Liver (tissue), 9 donors: ENCODE measurements around the gene DNTT. TPM values are rescaled to one million over a fixed set of nuclear protein-coding genes. Genes with fewer than 3 reads are reported as not detected.
A peak's percentile ranks its signal among the peaks of the same experiment; 100 is the strongest.

Experiments used
- DNase-seq: peaks from one replicate; pipeline ENCODE4 v3.0.0-alpha.2; 2017; ENCODE audit warnings: low spot score
- H3K27ac ChIP-seq, 2 donors: one replicate each; pipeline ENCODE4 v1.7.0; 2013; ENCODE audit warnings: inconsistent platforms in 2 of 2, low read length in 2 of 2, control low read depth in 1 of 2, low read depth in 1 of 2, mild to moderate bottlenecking in 1 of 2
- H3K27me3 ChIP-seq, 4 donors: one replicate each; pipeline versions ENCODE4 v1.6.1 to v1.7.0; 2013; ENCODE audit warnings: low read length in 3 of 4, inconsistent platforms in 1 of 4, mild to moderate bottlenecking in 1 of 4, moderate library complexity in 1 of 4; ENCODE audit not compliant: control insufficient read depth in 4 of 4, insufficient read depth in 4 of 4
- H3K36me3 ChIP-seq, 4 donors: one replicate each; pipeline versions ENCODE4 v1.6.1 to v1.7.0; 2013; ENCODE audit warnings: low read length in 3 of 4, mild to moderate bottlenecking in 3 of 4, low read depth in 1 of 4, moderate library complexity in 1 of 4; ENCODE audit not compliant: control insufficient read depth in 4 of 4, insufficient read depth in 3 of 4
- H3K4me1 ChIP-seq, 4 donors: one replicate each; pipeline versions ENCODE4 v1.6.1 to v1.7.0; 2013; ENCODE audit warnings: low read length in 3 of 4, mild to moderate bottlenecking in 3 of 4, moderate library complexity in 1 of 4; ENCODE audit not compliant: control insufficient read depth in 4 of 4, insufficient read depth in 4 of 4
- H3K4me3 ChIP-seq, 3 donors: one replicate each; pipeline versions ENCODE4 v1.6.1 to v1.7.0; 2013; ENCODE audit warnings: low read length in 3 of 3, control low read depth in 1 of 3, low read depth in 1 of 3, mild to moderate bottlenecking in 1 of 3
- H3K9ac ChIP-seq, 2 donors: one replicate each; pipeline ENCODE4 v1.7.0; 2013; ENCODE audit warnings: low read length in 2 of 2, mild to moderate bottlenecking in 2 of 2, moderate library complexity in 2 of 2, control low read depth in 1 of 2, low read depth in 1 of 2
- H3K9me3 ChIP-seq, 4 donors: one replicate each; pipeline versions ENCODE4 v1.6.1 to v1.7.0; 2013; ENCODE audit warnings: low read length in 3 of 4; ENCODE audit not compliant: control insufficient read depth in 4 of 4
- CTCF ChIP-seq: fragments of 150-350 bp; IDR thresholded peaks from 2 replicates; pipeline ENCODE4 v1.5.1; 2017; ENCODE audit warnings: improper control_type of control experiment, low read depth, low read length; ENCODE audit not compliant: missing input control
- HNF4A ChIP-seq, 2 donors: conservative IDR thresholded peaks; 2 replicates each; pipeline ENCODE4 v1.6.1; 2016; ENCODE audit warnings: antibody characterized with exemption in 2 of 2, mild to moderate bottlenecking in 2 of 2
- HNF4G ChIP-seq: IDR thresholded peaks from 2 replicates; pipeline ENCODE4 v1.6.1; 2016; ENCODE audit warnings: antibody characterized with exemption
- MAX ChIP-seq: IDR thresholded peaks from 2 replicates; pipeline ENCODE4 v1.6.1; 2016; ENCODE audit warnings: antibody characterized with exemption
- NR2F2 ChIP-seq: IDR thresholded peaks from 2 replicates; pipeline ENCODE4 v1.6.1; 2016; ENCODE audit warnings: antibody characterized with exemption
- RAD21 ChIP-seq, 2 donors: IDR thresholded peaks; 2 replicates each; pipeline ENCODE4 v1.6.1; 2016; ENCODE audit warnings: antibody characterized with exemption in 2 of 2, mild to moderate bottlenecking in 2 of 2
- RXRA ChIP-seq, 2 donors: IDR thresholded peaks; 2 replicates each; pipeline ENCODE4 v1.6.1; 2017 to 2018; ENCODE audit warnings: antibody characterized with exemption in 2 of 2, mild to moderate bottlenecking in 1 of 2
- SP1 ChIP-seq: IDR thresholded peaks from 2 replicates; pipeline ENCODE4 v1.6.1; 2018; ENCODE audit warnings: antibody characterized with exemption, mild to moderate bottlenecking
- YY1 ChIP-seq: IDR thresholded peaks from 2 replicates; pipeline ENCODE4 v1.6.1; 2016; ENCODE audit warnings: antibody characterized with exemption, mild to moderate bottlenecking
- ZBTB33 ChIP-seq: IDR thresholded peaks from 2 replicates; pipeline ENCODE4 v1.6.1; 2016; ENCODE audit warnings: antibody characterized with exemption
- WGBS: extraction: QIAGEN DNeasy Blood & Tissue Kit; methylation state at CpG from one replicate; pipeline ENCODE4 v1.1.7; 2013; 5-methylcytosine and 5-hydroxymethylcytosine counted together
- polyA plus RNA-seq, 2 donors: library from polyadenylated mRNA; stranded (reverse) in 1 of 2; unstranded in 1 of 2; fragments of 200-250 nt in 1 of 2; fragments of >200 nt in 1 of 2; fragmentation: Nextera tagmentation in 1 of 2; extraction: Ambion mirVana in 1 of 2; gene quantifications; one replicate each; pipeline versions ENCODE4 v1.2.1 to v1.2.3, GENCODE V29; 2013 to 2015
- total RNA-seq, 2 donors: library from RNA; depleted of rRNA; stranded (reverse); fragments of >200 nt; gene quantifications; one replicate each; pipeline ENCODE4 v1.2.3, GENCODE V29; 2014
- donor health status: healthy.
- donor health status: healthy.
- donor health status: healthy.
- donor health status: healthy.
- donor health status: healthy.

Gene DNTT
- total and polyA plus RNA-seq, 4 donors, result 0.70 TPM; not detected in 3

- H3K36me3 ChIP-seq, result peaks cover 0 to 6% (median 1%) of the 10 kb centered on the region in 4 donors
- H3K4me1 ChIP-seq, result peaks cover under 1 to 32% (median 13%) of the 10 kb centered on the region in 4 donors
- 83% methylated on average over 6 of the region's 6 CpGs for WGBS
- no peak overlapping the region for H3K9ac ChIP-seq
- no peak for TF ChIP-seq HNF4A (conservative IDR thresholded peaks at IDR 0.05)
- TF ChIP-seq CTCF, result no peak
- TF ChIP-seq YY1, result no peak
- TF ChIP-seq HNF4G, result no peak
- no peak for TF ChIP-seq SP1
- no peak overlapping the region for H3K27ac ChIP-seq
- no peak overlapping the region for H3K4me3 ChIP-seq
- H3K9me3 ChIP-seq, result no peaks in the 10 kb centered on the region
- DNase-seq, result no peak
- no peaks in the 10 kb centered on the region for H3K27me3 ChIP-seq
Measured at GRCh38 chr10:96255549-96256333, 48.5 kb upstream of the DNTT start.

GRCh38 chr10:96257944-96258343, 46.3 kb upstream of the DNTT start:
- Histone ChIP-seq H3K27ac (peak overlapping the region in 1 of 2 donors; percentile 6), H3K36me3 (peaks cover 0 to 4% (median 1%) of the 10 kb centered on the region in 4 donors), H3K27me3 (no peaks in the 10 kb centered on the region), H3K9ac (no peak overlapping the region), H3K4me3 (no peak overlapping the region), H3K9me3 (no peaks in the 10 kb centered on the region), H3K4me1 (peaks cover 2 to 36% (median 13%) of the 10 kb centered on the region in 4 donors)
- TF ChIP-seq ZBTB33, result no peak
- TF ChIP-seq NR2F2, result peak; percentile 21
- 52% methylated on average over 4 of the region's 4 CpGs for WGBS
- no peak for DNase-seq

- DNase-seq, result no peak
- Histone ChIP-seq H3K9ac (no peak overlapping the region), H3K27me3 (no peaks in the 10 kb centered on the region), H3K4me3 (no peak overlapping the region), H3K9me3 (no peaks in the 10 kb centered on the region), H3K4me1 (peaks cover 2 to 48% (median 18%) of the 10 kb centered on the region in 4 donors), H3K27ac (no peak overlapping the region), H3K36me3 (peaks cover 0 to 4% (median 1%) of the 10 kb centered on the region in 4 donors)
- TF ChIP-seq RAD21 (IDR thresholded peaks at IDR 0.05) (no peak), MAX (no peak), RXRA (IDR thresholded peaks at IDR 0.05) (no peak)
- 87% methylated on average over 6 of the region's 6 CpGs for WGBS
Measured at GRCh38 chr10:96259150-96259549, 45.1 kb upstream of the DNTT start.
